HG02678 (cell line): ENCODE results near the gene SPTBN5.
A peak's percentile ranks its signal among the peaks of the same experiment; 100 is the strongest.

Experiments used
- ATAC-seq: cut with Tn5 transposase; IDR thresholded peaks from one replicate; pipeline ENCODE4 v1.9.1; 2021; ENCODE audit warnings: mild to moderate bottlenecking, moderate library complexity; ENCODE audit not compliant: unreplicated experiment

SPTBN5 gene

GRCh38 chr15:41893422-41894250 is at the start of gene SPTBN5:
TSS of gene SPTBN5 (minus strand) at chr15:41894053. CDS start at chr15:41893497, 556 bp downstream.
- ATAC-seq, result no peak

GRCh38 chr15:41942886-41943285 is 49.0 kb upstream of the SPTBN5 start:
- no peak for ATAC-seq

- no peak for ATAC-seq
Observed at GRCh38 chr15:41941644-41942415, 48.0 kb upstream of the SPTBN5 start.

GRCh38 chr15:41940441-41940857 is 46.6 kb upstream of the SPTBN5 start:
- ATAC-seq, result no peak

GRCh38 chr15:41939986-41940385 is 46.1 kb upstream of the SPTBN5 start:
- no peak for ATAC-seq

- no peak for ATAC-seq
Observed at GRCh38 chr15:41937568-41937923, 43.7 kb upstream of the SPTBN5 start.

GRCh38 chr15:41936649-41937567 is 43.1 kb upstream of the SPTBN5 start:
- peak; percentile 55 for ATAC-seq

- no peak for ATAC-seq
Observed at GRCh38 chr15:41936155-41936554, 42.3 kb upstream of the SPTBN5 start.

- ATAC-seq, result no peak
Observed at GRCh38 chr15:41935566-41936020, 41.7 kb upstream of the SPTBN5 start.

- ATAC-seq, result no peak
Observed at GRCh38 chr15:41934843-41935242, 41.0 kb upstream of the SPTBN5 start.

- no peak for ATAC-seq
Observed at GRCh38 chr15:41933771-41934170, 39.9 kb upstream of the SPTBN5 start.

GRCh38 chr15:41933326-41933725 is 39.5 kb upstream of the SPTBN5 start:
- ATAC-seq, result no peak

GRCh38 chr15:41932511-41933289 is 38.8 kb upstream of the SPTBN5 start:
- no peak for ATAC-seq

GRCh38 chr15:41932101-41932500 is 38.2 kb upstream of the SPTBN5 start:
- no peak for ATAC-seq

GRCh38 chr15:41930867-41931222 is 37.0 kb upstream of the SPTBN5 start:
- no peak for ATAC-seq

GRCh38 chr15:41930221-41930866 is 36.5 kb upstream of the SPTBN5 start:
- no peak for ATAC-seq

GRCh38 chr15:41928637-41929620 is 35.1 kb upstream of the SPTBN5 start:
- peak; percentile 76 for ATAC-seq

- ATAC-seq, result no peak
Observed at GRCh38 chr15:41928100-41928499, 34.2 kb upstream of the SPTBN5 start.

GRCh38 chr15:41927536-41927935 is 33.7 kb upstream of the SPTBN5 start:
- ATAC-seq, result no peak
